Epidermal melanocyte (primary cell): ENCODE data around the gene ZMAT5.

Experiments
- DNase-seq: peaks from one replicate; pipeline ENCODE4 v3.0.0; 2011; ENCODE audit warnings: low spot score; ENCODE audit not compliant: insufficient read length

ZMAT5 gene, protein sequence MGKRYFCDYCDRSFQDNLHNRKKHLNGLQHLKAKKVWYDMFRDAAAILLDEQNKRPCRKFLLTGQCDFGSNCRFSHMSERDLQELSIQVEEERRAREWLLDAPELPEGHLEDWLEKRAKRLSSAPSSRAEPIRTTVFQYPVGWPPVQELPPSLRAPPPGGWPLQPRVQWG

DNA sequence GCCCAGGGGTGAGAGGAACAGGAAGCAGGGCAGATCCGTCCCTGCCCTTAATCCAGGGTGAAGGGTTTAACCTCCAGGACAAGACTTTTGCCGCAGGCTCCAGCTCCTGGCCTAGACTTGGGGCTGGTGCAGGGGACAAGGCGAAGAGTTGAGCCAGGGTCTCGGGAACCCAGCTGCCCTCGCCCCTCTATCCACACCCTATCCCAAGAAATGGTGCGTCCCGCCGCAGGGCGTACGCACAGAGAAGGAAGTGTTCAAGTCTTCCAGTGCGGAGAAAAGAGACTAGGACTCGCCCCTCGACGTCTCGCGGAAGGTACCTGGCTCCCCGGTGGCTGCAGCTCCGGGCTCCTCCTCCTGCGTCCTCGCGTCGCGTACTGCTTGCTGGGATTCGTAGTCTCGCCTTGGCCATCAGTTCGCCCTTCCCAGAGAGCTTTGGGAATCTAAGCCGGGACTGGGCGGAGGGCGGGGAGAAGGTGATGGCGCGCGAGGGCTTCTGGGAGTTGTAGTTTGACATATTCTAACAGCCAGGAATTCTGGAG is at the start of gene ZMAT5:
Gene ZMAT5 (minus strand): TSS at position 376 of the 539 bp plus-strand sequence. CDS start 18,463 bp downstream, outside the sequence.
- DNase-seq, result peak; percentile 99

DNA sequence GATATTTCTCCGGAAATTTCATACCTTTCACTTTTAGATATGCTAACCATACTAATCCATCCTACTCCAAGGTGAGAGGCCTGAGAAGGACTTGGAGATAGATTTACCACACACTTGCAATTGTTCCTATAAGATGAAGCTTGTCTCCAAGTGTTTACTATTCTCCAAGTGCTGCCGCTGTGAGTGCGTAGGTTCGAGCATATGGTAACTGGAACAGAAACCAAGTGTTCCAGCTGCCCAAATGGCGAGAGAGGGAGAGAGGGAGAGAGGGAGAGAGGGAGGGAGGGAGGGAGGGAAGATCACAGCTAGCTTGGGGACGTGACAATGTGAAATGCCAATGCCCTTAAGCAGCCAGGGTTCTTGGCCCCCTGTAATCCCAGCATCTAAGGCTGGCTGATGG is 49.7 kb upstream of the ZMAT5 start:
- DNase-seq, result no peak

DNA sequence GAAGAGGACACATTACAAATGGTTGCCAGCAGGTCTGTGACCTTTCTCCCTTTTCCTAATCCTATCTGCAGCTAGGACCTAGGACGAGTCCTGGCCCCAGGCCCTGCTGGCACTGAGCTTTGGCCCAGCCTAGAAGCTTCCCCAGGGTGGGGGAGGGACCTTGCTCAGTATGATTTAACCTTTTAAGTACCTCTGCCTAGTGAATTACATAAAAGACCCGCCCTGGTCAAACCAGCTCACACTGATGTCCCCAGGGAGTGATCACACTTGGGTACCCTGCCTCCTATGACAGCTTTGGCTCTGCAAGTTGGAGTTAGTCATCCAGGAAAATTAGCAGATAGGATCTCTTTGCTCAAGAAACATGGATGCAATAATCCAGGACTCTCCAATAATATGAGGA is 49.3 kb upstream of the ZMAT5 start:
- DNase-seq, result no peak

DNA sequence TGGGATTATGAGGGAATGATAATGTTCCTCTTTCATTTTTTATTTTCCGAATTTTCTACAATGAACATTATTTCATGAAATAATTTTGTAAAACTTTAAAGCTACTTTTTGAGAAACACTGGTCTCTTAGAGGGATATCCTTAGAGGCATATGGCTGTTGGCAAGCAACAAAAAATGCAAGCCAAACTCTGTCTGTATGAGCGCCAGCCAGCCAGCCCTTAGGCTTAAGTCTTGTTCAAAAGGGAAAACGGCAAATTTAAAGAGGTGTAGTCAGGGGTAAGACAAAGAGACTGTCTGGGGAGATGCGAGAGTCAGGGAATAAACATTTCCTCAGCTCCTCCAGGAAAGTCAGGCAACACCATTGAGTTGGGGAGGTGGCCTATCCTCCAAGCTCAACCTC is 48.8 kb upstream of the ZMAT5 start:
- no peak for DNase-seq

DNA sequence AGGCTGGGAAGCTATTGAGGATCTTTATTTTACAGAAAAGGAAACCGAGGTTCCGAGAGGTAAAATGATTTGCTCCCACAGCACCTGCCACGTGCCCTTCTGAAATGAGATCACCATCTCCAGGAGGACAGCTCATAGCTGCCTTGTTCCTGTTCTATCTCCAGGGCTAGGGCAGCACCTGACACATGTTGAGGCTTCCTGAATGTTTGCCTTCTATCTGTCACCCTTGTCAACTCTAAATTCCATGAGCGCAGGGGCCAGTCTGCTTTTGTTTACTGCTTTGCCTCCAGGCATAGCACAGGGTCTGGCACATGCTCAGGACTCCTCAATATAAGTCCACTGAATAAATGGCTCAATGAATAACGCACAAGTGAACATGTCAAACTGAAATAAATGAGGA is 47.2 kb upstream of the ZMAT5 start:
- peak; percentile 15 for DNase-seq

DNA sequence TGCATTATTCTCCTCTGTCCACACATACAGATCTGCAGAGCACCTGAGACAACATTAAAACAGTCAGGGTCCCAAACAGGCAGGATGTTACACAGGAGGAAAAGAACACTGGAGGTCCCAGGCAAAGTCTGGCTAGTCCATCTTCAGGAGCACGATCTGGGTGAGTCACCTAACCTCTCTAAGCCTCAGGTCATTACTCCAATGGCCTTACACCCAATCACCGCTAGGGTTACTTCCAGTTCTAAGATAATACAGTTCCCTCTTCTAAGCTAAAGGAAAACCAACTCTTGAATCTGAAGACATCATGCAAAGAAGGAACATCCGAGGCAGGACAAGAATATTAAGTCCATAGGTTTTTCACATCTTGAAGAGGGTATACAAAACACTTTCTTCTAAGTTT is 46.8 kb upstream of the ZMAT5 start:
- DNase-seq, result peak; percentile 10

DNA sequence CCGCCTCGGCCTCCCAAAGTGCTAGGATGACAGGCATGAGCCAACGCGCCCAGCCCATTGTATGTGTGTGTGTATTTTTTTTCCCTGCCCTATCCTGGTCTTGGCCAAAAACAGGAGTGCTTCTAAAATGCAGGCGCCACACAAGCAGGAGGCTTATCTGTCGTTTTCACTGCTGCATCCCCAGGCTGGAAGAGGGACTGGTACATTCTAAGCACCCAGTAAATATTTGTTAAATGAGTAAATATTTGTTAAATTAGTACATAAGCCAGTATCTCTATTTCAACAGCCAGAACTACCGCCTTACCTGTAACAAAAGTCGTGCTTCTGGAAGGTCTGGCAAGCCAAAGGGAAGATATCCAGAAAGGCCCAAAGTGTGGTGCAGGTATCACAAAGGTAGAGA is 46.3 kb upstream of the ZMAT5 start:
- DNase-seq, result no peak

DNA sequence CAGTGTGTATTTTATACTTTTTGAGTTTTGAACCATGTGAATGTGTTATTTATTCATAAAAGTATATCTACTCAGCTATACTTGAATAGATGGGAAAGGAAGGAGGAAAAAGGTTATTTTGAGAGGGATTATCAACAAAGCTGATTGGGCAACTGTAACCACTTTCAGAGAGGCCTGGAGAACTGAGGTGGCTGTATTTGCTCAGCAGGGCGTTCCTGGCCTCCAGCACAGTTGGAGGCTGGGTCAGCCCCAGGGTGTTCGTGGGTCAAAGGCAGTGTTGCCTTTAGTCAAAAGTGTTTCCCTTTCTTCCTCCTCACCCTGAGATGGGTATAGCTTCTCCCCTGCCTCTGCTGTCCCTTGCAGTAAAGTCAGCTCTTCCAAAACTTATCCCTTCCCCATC is 44.6 kb upstream of the ZMAT5 start:
- no peak for DNase-seq

DNA sequence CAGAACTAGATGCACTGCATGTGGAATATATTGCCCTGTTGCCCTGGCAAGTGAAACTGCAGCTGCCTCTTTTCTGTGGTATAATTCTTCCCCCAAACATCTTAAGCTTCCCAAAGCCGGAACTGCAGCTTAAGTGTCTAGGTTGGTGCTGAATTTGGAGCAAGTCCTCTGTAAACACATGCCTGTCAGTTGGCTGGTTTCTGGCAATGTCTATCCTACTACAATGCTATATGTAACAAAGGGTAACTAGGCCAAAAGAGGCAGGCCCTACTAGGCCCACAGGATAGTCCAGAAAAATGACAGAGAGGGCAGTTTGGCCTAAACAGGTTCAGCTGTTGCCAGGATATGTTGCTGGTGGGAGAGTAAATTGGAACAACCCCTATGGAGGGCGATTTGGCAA is 43.4 kb upstream of the ZMAT5 start:
- no peak for DNase-seq

DNA sequence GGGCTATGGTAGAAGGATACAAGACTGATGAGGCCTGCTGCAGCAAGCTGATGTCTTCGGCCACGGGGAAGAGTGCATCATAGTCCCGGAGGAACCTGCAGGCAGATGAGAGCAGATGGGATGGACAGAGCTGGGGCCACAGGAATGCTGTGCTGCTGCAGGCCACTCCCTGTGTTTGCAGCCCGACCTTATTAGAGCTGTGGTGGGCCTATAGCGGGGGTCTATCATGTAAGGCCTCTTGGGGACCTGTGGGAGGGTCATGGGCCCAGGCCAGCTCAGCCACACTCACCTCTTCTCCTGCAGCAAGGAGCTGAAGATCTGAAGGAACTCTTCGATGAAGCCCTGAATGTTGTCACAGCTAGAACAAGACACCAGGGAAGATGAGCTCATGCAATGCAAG is 39.4 kb upstream of the ZMAT5 start:
- no peak for DNase-seq

DNA sequence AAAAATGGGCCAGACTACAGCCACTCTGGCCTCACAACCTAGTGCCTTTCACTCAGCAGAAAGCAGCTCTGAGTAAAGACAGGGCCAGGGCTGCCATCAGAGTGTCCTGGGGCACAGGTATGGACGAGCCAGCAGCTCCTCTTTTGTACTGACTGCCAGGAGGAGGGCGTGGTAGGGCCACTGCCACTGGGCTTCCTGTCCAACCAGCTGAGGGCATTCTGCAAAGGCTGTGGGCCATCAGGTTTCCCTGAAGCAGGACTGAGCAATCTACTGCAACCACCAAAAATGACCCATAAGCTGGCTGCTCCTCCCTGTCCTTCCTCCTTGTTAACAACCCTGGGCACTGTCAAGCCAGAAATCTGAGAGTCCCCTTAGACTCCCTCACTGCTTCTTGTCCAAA is 38.2 kb upstream of the ZMAT5 start:
- no peak for DNase-seq

DNA sequence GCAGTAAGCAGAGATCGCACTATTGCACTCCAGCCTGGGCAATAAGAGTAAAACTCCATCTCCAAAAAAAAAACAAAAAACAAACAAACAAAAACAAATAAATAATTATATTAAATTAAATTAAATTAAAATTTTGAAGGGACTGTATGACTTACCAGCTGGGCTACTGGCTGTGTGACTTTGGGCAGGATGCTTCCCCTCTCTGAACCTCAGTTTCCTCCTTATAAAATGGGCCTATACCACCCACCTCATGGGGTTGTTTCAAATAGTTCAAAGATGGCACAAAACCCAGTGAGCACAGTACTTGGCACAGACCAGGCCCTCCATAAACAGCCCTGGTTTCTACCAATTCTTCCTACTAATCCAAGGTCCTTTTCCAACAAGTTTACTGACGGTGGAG is 36.4 kb upstream of the ZMAT5 start:
- DNase-seq, result no peak

DNA sequence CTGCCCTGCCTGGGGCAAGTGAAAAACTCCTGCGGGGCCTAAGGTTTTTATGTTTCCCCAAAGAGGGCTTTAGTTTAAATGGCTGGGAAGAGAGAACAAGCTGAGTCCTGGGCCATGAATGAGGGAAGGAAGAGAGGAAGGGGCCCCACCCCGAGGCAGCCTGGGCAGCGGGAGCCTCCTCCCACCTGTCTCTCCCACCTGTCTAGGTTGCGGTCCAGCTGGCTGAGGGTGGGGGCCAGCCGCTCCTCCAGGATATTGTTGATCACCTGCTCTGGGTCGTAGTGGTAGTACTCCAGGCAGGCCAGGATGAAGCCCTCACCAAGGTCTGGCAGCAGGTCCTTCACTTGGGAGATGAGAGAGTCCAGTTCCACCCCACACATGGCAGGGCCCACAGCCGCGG is 35.0 kb upstream of the ZMAT5 start:
- no peak for DNase-seq

DNA sequence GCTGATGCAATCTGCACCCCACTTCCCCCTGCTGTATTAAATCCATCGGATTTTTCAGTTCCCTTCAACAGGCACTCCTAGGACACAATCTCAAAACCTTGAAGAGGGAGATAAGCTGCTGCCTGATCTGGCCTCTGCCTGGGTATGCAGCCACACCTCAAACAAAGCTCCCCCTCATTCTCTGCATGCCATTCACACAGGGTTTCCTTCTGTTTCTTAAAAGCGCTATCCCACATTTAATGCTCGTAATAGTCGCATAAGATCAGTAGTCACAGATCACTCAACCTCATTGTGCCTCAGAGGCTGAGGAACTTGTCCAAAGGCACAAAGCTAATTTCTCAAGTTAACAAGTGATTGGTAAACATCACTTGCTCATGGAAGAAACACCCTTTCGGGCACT is 34.3 kb upstream of the ZMAT5 start:
- DNase-seq, result no peak

DNA sequence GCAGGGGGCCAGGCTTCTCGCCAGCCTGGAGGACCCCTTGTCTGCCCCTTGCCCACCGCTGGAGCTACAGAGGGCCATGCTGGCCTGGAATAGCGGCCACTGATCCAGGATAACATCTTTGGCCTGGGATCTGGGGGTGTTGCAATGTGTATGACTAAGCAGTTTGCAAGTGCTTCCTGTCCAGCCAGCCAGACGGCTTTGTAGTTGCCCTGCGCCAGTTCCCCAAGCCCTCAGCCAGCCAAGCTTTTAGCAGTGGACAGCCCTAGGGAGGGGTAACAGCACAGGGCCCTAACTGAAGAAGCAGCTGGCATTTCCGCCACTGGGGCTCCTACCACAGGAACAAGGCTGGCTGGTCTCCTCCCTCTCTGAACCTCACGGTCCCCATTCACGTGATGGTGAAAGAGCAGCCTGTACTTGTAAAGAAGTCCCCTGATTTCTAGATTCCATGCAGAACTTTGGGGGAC is 32.4 kb upstream of the ZMAT5 start:
- DNase-seq, result peak; percentile 58

DNA sequence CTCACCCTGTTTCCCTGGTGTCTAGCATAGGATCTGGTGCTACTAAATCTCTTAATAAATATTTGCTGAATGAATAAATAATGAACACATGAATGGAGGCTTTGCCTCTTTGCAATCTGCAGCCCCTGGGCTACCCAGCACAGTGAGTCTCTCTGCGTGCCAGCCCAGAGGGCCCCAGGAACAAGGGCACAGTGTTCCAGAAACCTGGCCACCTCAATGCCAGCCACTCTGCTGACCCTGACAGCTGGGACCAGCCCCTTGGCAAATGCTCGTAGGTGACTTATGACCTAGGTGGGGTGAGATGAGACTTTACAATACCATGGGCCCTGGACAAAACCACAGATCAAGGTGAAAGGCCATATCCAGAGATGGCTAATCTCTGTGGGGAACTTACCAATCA is 32.0 kb upstream of the ZMAT5 start:
- no peak for DNase-seq

DNA sequence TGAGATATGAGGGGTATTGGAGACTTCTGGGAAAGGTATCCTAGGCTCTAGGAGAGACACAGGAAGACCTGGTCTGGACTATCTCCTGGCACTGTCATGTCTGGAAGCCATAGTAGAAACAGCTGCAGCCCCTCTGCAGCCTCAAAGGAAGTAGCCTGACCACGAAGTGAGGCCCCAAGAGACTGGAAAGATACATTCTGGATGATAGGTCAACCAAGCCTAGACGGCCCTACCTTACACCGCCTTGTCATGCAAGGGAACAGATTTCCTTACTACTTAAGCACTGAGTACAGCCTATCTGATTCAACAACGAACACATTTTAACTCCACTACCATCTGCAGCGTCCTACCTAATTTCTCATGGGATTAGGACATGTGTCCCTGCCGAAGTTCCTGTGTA is 31.5 kb upstream of the ZMAT5 start:
- DNase-seq, result no peak

DNA sequence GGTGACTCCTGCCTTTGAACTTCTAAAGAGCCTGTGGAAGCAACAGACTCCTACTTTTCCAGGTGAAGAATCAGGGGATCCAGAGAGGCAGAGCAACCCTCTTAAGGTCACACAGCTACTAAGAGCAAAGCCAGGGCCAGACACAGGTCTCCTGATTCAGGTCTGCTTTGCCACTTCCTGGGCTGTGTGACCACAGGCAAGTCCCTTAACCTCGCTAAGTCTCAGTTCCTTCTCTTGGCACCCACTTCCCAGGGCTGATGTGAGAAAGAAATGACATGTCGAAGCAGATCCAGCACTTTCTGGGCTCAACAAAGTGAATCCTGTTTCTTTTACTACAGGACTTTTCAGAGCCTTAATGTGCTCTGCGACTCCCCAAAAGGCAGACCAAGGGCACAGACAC is 30.5 kb upstream of the ZMAT5 start:
- DNase-seq, result no peak

DNA sequence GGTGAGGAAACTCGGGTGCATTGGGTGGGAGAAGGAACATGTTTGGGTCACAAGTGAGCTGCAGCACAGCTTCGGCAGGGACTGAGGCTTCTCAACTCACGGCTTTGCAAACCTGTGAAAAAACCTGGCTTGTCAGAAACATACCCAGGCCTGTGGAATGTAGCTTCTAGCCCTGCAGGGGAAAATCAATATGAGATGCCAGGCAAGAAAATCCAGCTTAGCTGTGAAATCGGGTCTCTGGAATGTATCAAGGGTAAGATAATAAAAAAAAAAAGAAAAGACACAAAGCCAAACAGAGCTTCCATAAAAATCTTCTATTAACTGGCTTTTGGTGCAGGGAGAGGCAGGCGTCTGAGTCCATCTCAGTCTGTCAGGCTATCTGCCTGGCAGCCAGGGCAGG is 28.9 kb upstream of the ZMAT5 start:
- no peak for DNase-seq

DNA sequence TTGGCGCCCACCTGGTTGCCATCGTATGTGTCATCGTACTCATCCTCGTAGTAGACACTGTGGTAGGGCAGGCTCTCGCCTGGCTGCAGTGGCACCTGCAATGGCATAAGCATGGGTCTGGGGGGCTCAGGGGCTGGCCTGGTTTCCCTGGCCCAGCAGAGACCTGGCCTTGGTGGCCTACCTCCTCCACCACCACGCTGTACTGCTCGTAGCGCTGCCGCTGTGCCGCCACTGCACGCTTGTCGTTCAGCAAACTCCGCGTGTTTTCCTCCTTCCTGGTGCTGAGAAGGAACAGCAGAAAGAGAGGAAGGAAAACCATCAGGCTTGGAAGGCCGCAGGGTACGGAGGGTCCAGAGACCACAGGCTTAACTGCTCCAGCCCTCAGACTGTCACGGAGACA is 26.6 kb upstream of the ZMAT5 start:
- no peak for DNase-seq

DNA sequence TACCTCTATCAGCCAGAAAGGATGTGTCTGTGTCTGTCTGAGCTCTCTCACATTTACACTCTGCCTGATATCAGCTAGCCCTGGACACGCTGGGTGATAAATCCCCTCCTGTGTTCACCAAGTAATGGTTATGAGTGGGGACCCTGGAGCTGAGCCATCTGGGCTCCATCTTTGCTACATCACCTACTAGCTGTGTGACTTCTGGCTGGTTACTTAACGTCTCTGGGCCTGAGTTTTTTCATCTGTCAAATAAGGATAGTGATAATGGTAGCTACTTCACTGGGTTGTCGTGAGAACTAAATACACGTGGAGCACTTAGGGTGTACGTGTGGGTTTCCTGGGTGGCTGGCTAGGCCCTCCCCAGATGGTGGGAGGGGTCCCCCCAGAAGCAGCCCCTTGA is 23.3 kb upstream of the ZMAT5 start:
- no peak for DNase-seq

DNA sequence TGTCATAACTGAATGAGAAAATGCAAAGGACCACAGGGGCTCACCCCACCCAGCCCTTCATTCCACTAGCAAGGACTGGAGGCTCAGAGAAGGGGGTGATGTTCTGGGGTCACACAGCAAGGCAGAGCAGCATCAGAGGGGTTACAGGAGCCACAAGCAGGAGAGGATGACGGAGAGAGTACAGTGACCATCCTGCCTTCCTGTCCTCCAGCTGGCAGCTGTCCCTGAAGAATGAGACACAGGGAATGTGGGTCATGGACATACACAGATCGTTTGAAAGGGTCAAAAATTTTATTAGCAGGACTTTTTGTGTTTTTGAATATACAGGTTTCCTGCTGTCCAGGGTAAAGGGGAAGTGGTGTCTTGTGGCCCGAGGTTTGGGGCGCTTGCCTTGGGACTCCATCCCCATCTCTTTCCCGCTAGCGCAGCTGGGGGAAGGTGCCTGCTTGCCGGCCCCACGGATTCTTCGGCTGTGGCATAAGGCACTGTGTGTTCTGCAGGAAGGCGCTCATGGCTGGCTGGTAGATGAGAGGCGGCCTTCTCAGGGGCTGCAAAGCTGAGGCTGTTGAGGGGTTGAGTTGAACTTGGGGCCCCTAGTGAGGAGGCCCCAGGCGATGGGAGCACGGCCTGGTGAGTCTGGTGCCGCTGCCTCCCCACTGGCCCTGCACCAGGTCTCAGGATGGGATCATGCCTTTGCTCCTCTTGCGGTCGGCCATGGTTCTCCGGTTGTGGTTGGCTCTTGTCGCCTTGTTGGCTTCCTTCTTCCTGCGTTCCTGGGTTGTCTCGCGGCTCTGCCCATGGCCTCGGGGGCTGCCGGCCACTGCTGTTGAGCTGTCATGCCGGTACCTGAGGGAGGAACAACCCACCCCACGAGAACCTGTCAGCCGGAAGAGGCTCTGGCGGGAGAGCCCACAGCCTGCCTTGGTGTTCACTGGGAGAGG is 21.8 kb upstream of the ZMAT5 start:
- no peak for DNase-seq
